Adrenal gland (tissue), 12 donors: ENCODE results near the gene CCDC28B. TPM values are rescaled to one million over a fixed set of nuclear protein-coding genes. Genes with fewer than 3 reads are reported as not detected.

Experiments used
- DNase-seq, 7 donors: peaks; one replicate each; pipeline ENCODE4 v3.0.0-alpha.2; 2019 to 2020
- H3K27ac ChIP-seq, 5 donors: fragments of 200-600 bp; sonication (generic) in 4 of 5; 1 replicate in 3 of 5; 2 replicates in 2 of 5; pipeline versions ENCODE4 v1.5.1 to v1.8.0; 2016 to 2020; ENCODE audit warnings: mild to moderate bottlenecking in 1 of 5
- H3K27me3 ChIP-seq: fragments of 200-600 bp; 2 replicates; pipeline ENCODE4 v1.8.0; 2021
- H3K36me3 ChIP-seq, 2 donors: fragments of 200-600 bp; replicated peaks in 1 of 2; 1 replicate in 1 of 2; 2 replicates in 1 of 2; pipeline versions ENCODE4 v1.5.1 to v1.8.0; 2018 to 2022
- H3K4me1 ChIP-seq, 2 donors: fragments of 200-600 bp; replicated peaks in 1 of 2; 1 replicate in 1 of 2; 2 replicates in 1 of 2; pipeline versions ENCODE4 v1.5.1 to v1.8.0; 2018 to 2021
- H3K4me3 ChIP-seq, 4 donors: fragments of 200-600 bp; sonication (generic) in 3 of 4; one replicate each; pipeline ENCODE4 v1.5.1; 2016 to 2018
- H3K9me3 ChIP-seq, 3 donors: fragments of 200-600 bp; sonication (generic) in 1 of 3; replicated peaks in 1 of 3; 1 replicate in 2 of 3; 2 replicates in 1 of 3; pipeline versions ENCODE4 v1.5.1 to v1.8.0; 2016 to 2021
- POLR2A ChIP-seq, 2 donors: fragments of 450-650 bp; IDR thresholded peaks; one replicate each; pipeline ENCODE4 v1.6.1; 2017; ENCODE audit warnings: antibody characterized with exemption in 2 of 2, mild to moderate bottlenecking in 2 of 2, moderate library complexity in 1 of 2
- WGBS, 4 donors: extraction: QIAGEN DNeasy Blood & Tissue Kit in 2 of 4; methylation state at CpG; one replicate each; pipeline versions ENCODE4 v1.1.5 to v1.1.7; 2013 to 2017; 5-methylcytosine and 5-hydroxymethylcytosine counted together
- intact Hi-C, 2 donors: fragments of 100-400 bp; cut with DNase I; formaldehyde crosslinking; loops; one replicate each; pipeline versions ENCODE4 v1.14.1 to v1.15.0; 2022 to 2023
- polyA plus RNA-seq, 3 donors: library from polyadenylated mRNA; stranded (reverse); fragments of 200-250 nt in 2 of 3; fragments of 350-450 nt in 1 of 3; fragmentation: Illumina TruSeq in 1 of 3; extraction: RNeasy Lipid Tissue Mini Kit (QIAGEN cat#74804) in 1 of 3; gene quantifications; one replicate each; pipeline ENCODE4 v1.2.3, GENCODE V29; 2013 to 2014
- total RNA-seq, 9 donors: library from RNA; depleted of rRNA in 4 of 9; stranded (reverse); fragments of >200 nt in 4 of 9; fragments of 120-200 nt in 1 of 9; fragmentation: NEBNext Ultra II Directional in 1 of 9; extraction: Animal tissue kit (Norgen Biotek cat#: 25700) in 1 of 9; gene quantifications; one replicate each; pipeline versions ENCODE4 v1.1.0 to v1.2.4, GENCODE V29; 2013 to 2023
- TF ChIP-seq, protein P1 (sequence below), 6 experiments: fragments of 450-650 bp in 4 of 6; fragments of 200-600 bp in 2 of 6; sonication (generic) in 1 of 6; IDR thresholded peaks; 1 replicate in 5 of 6; 2 replicates in 1 of 6; pipeline versions ENCODE4 v1.5.1 to v1.8.0; 2016 to 2021; ENCODE audit warnings: antibody characterized with exemption in 6 of 6, mild to moderate bottlenecking in 2 of 6, moderate library complexity in 1 of 6
- donor health status: healthy with polysubstance abuse.
- donor health status: Bipolar disorder and iron deficiency.
- donor health status: DM: yes; HTN: yes; CAD: no.
- donor health status: DM: no; HTN: no; CAD: no.
- donor health status: DM: no; HTN: no; CAD: no.
- donor health status: DM: yes; HTN: yes; CAD: no.

The CCDC28B gene
- total and polyA plus RNA-seq, 12 donors = 3.4 to 47.7 (median 21.4) TPM

DNA sequence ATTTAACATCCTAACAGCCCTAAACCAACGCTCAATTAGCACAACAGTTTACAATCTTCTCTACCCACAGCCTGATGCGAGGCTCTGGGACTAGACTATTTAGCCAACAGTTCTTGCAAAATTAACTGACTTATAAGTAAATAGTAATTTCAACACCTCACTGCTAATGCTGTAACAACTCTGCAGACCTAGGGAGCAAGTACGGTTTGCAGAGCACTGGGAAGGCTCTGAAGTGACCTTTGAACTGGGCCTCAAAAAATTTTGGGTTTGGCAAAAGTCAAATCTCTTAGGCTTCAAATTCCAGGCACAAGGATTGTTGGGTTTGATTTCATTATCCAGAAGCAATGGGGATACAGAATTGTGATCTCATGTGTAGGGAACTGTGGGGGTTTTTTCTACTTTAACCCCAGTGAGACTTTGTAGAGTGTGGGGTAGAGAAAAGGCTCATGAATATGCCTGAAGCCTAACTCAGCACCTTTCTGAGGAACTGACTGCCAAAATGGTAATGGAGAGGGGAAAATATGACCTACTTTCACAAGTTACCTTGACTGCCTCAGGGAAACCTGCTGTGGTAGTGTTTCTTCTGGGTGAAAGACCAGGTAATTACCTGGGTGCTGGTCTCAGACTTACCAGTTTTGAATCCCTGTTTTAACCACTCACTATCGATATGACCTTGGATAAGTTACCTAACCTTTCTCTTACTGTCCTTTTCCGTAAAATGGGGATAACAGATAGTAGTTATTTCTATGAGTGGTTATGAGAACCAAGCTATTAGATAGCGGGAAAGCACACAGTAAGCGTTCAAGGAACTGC, 21.8 kb upstream of the CCDC28B start:
- 75 to 84% (median 78%) methylated on average over 7 of the region's 7 CpGs for WGBS, 4 donors
- Histone ChIP-seq H3K4me1 (peaks cover 21 to 36% of the 10 kb centered on the region in 2 donors), H3K36me3 (peaks cover 0 to 20% of the 10 kb centered on the region in 2 donors), H3K27ac (peak overlapping the region; percentile 65 to 98 (median 96)), H3K9me3 (no peaks in the 10 kb centered on the region), H3K4me3 (peak overlapping the region in 1 of 4 donors; percentile 73), H3K27me3 (no peaks in the 10 kb centered on the region)
- intact Hi-C loops = no loop called here
- TF ChIP-seq, protein P1, sequence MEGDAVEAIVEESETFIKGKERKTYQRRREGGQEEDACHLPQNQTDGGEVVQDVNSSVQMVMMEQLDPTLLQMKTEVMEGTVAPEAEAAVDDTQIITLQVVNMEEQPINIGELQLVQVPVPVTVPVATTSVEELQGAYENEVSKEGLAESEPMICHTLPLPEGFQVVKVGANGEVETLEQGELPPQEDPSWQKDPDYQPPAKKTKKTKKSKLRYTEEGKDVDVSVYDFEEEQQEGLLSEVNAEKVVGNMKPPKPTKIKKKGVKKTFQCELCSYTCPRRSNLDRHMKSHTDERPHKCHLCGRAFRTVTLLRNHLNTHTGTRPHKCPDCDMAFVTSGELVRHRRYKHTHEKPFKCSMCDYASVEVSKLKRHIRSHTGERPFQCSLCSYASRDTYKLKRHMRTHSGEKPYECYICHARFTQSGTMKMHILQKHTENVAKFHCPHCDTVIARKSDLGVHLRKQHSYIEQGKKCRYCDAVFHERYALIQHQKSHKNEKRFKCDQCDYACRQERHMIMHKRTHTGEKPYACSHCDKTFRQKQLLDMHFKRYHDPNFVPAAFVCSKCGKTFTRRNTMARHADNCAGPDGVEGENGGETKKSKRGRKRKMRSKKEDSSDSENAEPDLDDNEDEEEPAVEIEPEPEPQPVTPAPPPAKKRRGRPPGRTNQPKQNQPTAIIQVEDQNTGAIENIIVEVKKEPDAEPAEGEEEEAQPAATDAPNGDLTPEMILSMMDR (IDR thresholded peaks at IDR 0.05) = no peak
- TF ChIP-seq POLR2A (IDR thresholded peaks at IDR 0.05) = no peak
- DNase-seq = no peak

DNA sequence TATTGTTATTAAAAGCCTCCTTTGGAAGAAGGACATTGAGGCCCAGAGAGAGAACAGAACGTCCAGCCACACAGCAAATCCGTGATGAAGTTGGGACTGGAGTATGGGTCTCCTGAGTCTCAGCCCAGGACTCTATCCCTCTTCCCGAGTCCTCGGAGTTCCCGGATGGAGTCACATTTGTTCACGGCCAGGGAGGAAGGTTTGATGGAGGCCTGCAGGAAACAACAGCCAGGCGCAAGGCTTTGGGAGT, 21.3 kb upstream of the CCDC28B start:
- Histone ChIP-seq H3K4me1 (peaks cover 21 to 41% of the 10 kb centered on the region in 2 donors), H3K27me3 (no peaks in the 10 kb centered on the region), H3K27ac (peak overlapping the region; percentile 65 to 98 (median 96)), H3K36me3 (peaks cover 0 to 25% of the 10 kb centered on the region in 2 donors), H3K4me3 (peak overlapping the region in 2 of 4 donors; percentile 66 to 73), H3K9me3 (no peaks in the 10 kb centered on the region)
- DNase-seq = no peak
- no peak for TF ChIP-seq POLR2A (IDR thresholded peaks at IDR 0.05)
- TF ChIP-seq, protein P1 (IDR thresholded peaks at IDR 0.05) = no peak
- WGBS, 4 donors = 3 to 9% (median 9%) methylated on average over 4 to 7 of the region's 7 CpGs
- intact Hi-C loops = no loop called here

DNA sequence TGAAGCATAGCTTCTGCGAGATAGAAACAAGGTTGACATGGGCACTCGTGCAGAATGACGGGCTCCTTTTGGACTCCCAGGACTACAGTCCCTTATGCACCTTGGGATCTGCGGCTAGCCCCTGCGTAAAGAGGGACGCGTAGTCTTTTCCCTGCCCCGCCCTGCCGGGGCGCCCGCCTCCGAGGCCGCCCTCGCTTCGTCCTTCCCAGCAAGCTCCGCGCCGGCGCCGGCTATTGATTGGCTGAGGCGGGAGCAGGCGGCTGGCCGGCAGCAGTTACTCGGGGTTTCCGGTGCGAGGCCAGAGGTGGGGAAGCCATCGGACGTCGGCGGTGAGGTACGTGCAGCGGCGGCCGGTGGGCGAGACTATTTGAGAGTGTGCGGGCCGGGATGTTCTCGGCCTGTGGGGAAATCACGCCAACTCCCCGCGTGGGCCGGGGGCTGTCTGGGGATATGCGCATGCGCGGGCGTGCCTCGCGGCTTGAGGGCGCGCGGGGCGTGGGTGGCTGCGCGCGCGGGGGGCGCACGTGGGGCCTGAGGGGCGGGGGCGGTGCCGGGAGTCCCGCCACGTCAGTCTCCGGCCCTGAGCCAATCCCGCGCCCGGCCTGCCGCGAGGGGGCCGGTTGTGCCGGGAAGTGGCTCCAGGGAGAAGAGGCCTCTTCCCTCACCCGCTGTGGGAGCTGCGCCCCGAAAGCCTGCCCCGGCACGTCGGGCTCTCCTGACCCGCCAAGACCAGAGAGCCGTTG, 20.8 kb upstream of the CCDC28B start, which contains the start of gene TXLNA:
TSS of gene TXLNA (plus strand) at position 233 of the 743 bp plus-strand sequence. CDS start 671 bp downstream, outside the sequence.
- peak within 1 kb of the TSS in 3 of 4 donors; percentile 62 to 73 (median 66) for H3K4me3 ChIP-seq
- intact Hi-C loops = no loop called here
- TF ChIP-seq, protein P1 (IDR thresholded peaks at IDR 0.05) = peak in 3 of 6 experiments; percentile 15 to 27 (median 20)
- TF ChIP-seq POLR2A (IDR thresholded peaks at IDR 0.05) = peak; percentile 64 to 67
- peaks cover 0 to 30% of the 10 kb centered on the region in 2 donors for H3K36me3 ChIP-seq
- WGBS, 4 donors = 0 to 1% (median 0%) methylated on average over 23 to 79 of the region's 79 CpGs
- H3K4me1 ChIP-seq = peaks cover 21 to 46% of the 10 kb centered on the region in 2 donors
- H3K27ac ChIP-seq = peak within 1 kb of the TSS; percentile 65 to 98 (median 96)
- no peaks in the 10 kb centered on the region for H3K27me3 ChIP-seq
- H3K9me3 ChIP-seq = no peaks in the 10 kb centered on the region
- peak; percentile 93 to 97 (median 95) for DNase-seq
